ENCODE measurements around the gene CCDC82.

- TF ChIP-seq CTCF (IDR thresholded peaks at IDR 0.05), result no peak
- TF ChIP-seq POLR2A (IDR thresholded peaks at IDR 0.05), result no peak
These were observed 54.3 kb downstream of the CCDC82 start for GRCh38 chr11:96335388-96335787.
